ENCODE results near the gene KCNJ11. TPM values are rescaled to one million over a fixed set of nuclear protein-coding genes. Genes with fewer than 3 reads are reported as not detected.

The KCNJ11 gene
- total and polyA plus RNA-seq, 2 of the 8 experiments (the other 6 are each of a cell fraction or from before 2014, with no cell fraction given) = 3.8 to 6.3 TPM

DNA sequence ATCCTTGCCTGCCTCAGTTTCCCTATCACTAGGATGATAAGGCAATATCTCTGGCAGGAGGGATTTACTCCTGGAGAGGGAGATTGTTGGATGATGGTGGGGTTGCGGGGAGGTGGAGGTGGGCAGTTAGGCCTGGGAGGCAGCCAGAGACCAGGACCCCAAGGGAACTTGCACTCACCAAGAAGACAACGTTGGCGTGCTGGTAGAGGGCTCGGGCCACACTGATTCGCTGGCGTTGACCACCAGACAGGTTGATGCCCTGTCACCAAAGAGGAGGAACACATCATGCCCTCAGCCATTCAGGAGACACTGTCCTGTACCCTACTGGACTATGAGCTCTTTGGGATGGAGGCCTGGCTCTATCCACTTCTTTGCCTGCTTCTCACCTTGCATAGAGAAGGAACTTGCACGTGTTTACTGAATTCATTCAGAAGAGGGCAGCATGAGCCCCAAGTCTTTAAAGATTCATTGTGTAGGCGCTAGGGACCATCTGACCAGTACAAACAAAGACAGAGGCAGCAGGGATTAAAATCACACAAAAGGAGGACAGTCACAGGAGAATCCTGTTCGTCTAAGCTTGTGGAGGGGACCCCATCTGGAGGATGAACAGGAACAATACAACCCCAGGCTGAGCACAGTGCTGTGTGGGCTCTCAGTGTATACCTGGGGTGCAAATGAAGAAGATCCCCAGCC, 24.2 kb upstream of the KCNJ11 start (continued):
- TF ChIP-seq TCF12 (IDR thresholded peaks at IDR 0.05; ENCODE audit: low read depth, low read length) (no peak), TBP (IDR thresholded peaks at IDR 0.05; ENCODE audit: low read depth, low read length) (no peak), MAFK (IDR thresholded peaks at IDR 0.05; ENCODE audit: low read depth, low read length) (no peak), CEBPB (IDR thresholded peaks at IDR 0.05; ENCODE audit: low read depth, low read length) (no peak), GABPA (IDR thresholded peaks at IDR 0.05; ENCODE audit: borderline replicate concordance, insufficient read depth, low read length) (no peak)
